BLaER1 treated with 17β-estradiol and CSF1 and Interleukin-3, amounts not matched to agents 10 nM and 100 nM (cell line): ENCODE results near the gene RSF1.
A peak's percentile ranks its signal among the peaks of the same experiment; 100 is the strongest.
"Not testable (repeated sequence)": the region's sequence is repeated elsewhere in the genome, so short reads cannot be mapped to it uniquely, and the experiment has no call there.

Source experiments
- H3K27ac ChIP-seq, 11 experiments: shearing (Covaris generic); formaldehyde crosslinking; 2 replicates each; pipeline ENCODE4 v1.8.1; 2022
- H3K27me3 ChIP-seq, 11 experiments: shearing (Covaris generic); formaldehyde crosslinking; 2 replicates each; pipeline ENCODE4 v1.8.1; 2022
- H3K36me3 ChIP-seq, 11 experiments: shearing (Covaris generic); formaldehyde crosslinking; 2 replicates each; pipeline ENCODE4 v1.8.1; 2022
- H3K4me1 ChIP-seq, 10 experiments: shearing (Covaris generic); formaldehyde crosslinking; 2 replicates each; pipeline ENCODE4 v1.8.1; 2022
- H3K4me2 ChIP-seq, 11 experiments: shearing (Covaris generic); formaldehyde crosslinking; 2 replicates each; pipeline ENCODE4 v1.8.1; 2022
- H3K4me3 ChIP-seq, 10 experiments: shearing (Covaris generic); formaldehyde crosslinking; 2 replicates each; pipeline ENCODE4 v1.8.1; 2022
- H3K9ac ChIP-seq, 11 experiments: shearing (Covaris generic); formaldehyde crosslinking; 2 replicates each; pipeline ENCODE4 v1.8.1; 2022
- H3K9me3 ChIP-seq, 11 experiments: shearing (Covaris generic); formaldehyde crosslinking; replicated peaks in 1 of 11; 2 replicates each; pipeline ENCODE4 v1.8.1; 2022
- H4K20me1 ChIP-seq, 11 experiments: shearing (Covaris generic); formaldehyde crosslinking; 2 replicates each; pipeline ENCODE4 v1.8.1; 2022
- Cebpa-rat ChIP-seq, 11 experiments: shearing (Covaris generic); IDR thresholded peaks; 2 replicates each; pipeline ENCODE4 v1.8.1; 2022

The RSF1 gene

GRCh38 chr11:77647654-77648305 lies 172.7 kb downstream of the RSF1 start:
- TF ChIP-seq Cebpa-rat (IDR thresholded peaks at IDR 0.05): no peak
- H3K4me2 ChIP-seq: no peak overlapping the region
- no peaks in the 10 kb centered on the region for H3K27me3 ChIP-seq
- H3K4me1 ChIP-seq: peaks cover 0 to 14% (median 7%) of the 10 kb centered on the region in 10 experiments; a peak in 16 of 20 replicates
- no peaks in the 10 kb centered on the region for H3K36me3 ChIP-seq
- H4K20me1 ChIP-seq: no peaks in the 10 kb centered on the region
- H3K4me3 ChIP-seq: no peak overlapping the region
- no peak overlapping the region for H3K9ac ChIP-seq
- no peak overlapping the region for H3K27ac ChIP-seq
- no peaks in the 10 kb centered on the region for H3K9me3 ChIP-seq

GRCh38 chr11:77644887-77645286 lies 175.6 kb downstream of the RSF1 start:
- Histone ChIP-seq H3K4me2 (peak overlapping the region in 5 of 11 experiments; percentile 22 to 37 (median 29); a peak in 5 of 22 replicates), H3K27me3 (no peaks in the 10 kb centered on the region), H4K20me1 (no peaks in the 10 kb centered on the region), H3K4me1 (peaks cover 0 to 14% (median 7%) of the 10 kb centered on the region in 10 experiments; a peak in 16 of 20 replicates), H3K9me3 (peaks cover 16 to 21% (median 18%) of the 10 kb centered on the region in 11 experiments), H3K4me3 (no peak overlapping the region), H3K27ac (no peak overlapping the region), H3K36me3 (no peaks in the 10 kb centered on the region), H3K9ac (no peak overlapping the region)
- TF ChIP-seq Cebpa-rat (IDR thresholded peaks at IDR 0.05): no peak

GRCh38 chr11:77642228-77642627 lies 178.3 kb downstream of the RSF1 start:
- Histone ChIP-seq H3K36me3 (no peaks in the 10 kb centered on the region), H3K4me1 (peaks cover 5 to 18% (median 12%) of the 10 kb centered on the region in 10 experiments; a peak in 19 of 20 replicates), H3K9ac (no peak overlapping the region), H3K27me3 (no peaks in the 10 kb centered on the region), H3K9me3 (peaks cover 18 to 33% (median 27%) of the 10 kb centered on the region in 11 experiments), H4K20me1 (no peaks in the 10 kb centered on the region), H3K27ac (no peak overlapping the region), H3K4me3 (no peak overlapping the region), H3K4me2 (no peak overlapping the region)
- TF ChIP-seq Cebpa-rat (IDR thresholded peaks at IDR 0.05): no peak

DNA sequence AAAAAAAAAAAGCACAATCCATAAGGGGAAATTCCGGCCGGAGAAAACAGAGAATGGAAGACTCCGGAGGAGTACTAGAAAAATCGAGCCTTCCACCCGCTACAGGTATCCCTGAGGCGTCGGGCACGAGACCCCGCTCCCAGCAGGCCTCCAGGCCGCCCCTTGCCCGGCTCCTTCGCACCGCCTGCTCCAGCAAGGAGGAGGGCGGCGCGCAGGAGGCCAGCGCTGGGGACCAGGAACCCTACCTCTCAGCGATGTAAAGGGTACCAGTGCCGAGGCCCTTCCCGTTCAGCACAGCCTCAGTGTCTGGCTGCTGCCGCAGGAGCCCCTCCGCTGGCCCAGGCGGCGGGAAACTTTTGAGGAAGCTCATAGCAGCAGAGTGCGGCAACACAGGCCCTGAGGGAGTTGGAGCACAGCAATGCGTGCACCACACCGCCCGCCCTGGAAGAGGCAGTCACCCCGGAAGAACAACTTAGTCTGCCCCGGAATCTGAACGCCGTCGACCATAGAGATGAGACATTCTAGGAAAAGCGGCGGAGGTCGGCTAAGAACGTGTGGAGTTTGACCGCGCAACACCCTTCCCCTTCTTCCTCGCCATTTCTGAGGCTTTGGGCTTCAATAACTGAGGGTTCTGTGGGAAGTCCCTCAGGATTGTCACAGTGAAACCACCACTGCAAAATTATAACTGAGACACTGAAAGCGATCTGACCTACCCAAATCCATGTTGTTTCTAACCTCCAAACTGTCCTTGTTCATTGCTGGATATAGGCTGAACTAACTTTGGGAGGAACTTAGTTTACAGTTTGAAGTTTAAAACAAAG lies 183.0 kb downstream of the RSF1 start, which contains the start of gene CLNS1A:
Gene CLNS1A (minus strand): TSS at position 450 of the 821 bp plus-strand sequence. CDS start 80 bp downstream, at position 370.
- Histone ChIP-seq H4K20me1 (peaks cover 0 to 22% (median 5%) of the 10 kb centered on the region in 11 experiments; a peak in 5 of 22 replicates), H3K9ac (peak within 1 kb of the TSS; percentile 86 to 98 (median 94)), H3K27me3 (no peaks in the 10 kb centered on the region), H3K27ac (peak within 1 kb of the TSS; percentile 65 to 98 (median 93)), H3K4me1 (peaks cover 26 to 46% (median 35%) of the 10 kb centered on the region in 10 experiments), H3K36me3 (peaks cover 4 to 33% (median 30%) of the 10 kb centered on the region in 11 experiments; a peak in 20 of 22 replicates), H3K9me3 (peaks cover 18 to 41% (median 31%) of the 10 kb centered on the region in 11 experiments), H3K4me3 (peak within 1 kb of the TSS; percentile 76 to 98 (median 90)), H3K4me2 (peak within 1 kb of the TSS; percentile 69 to 94 (median 91))
- peak in 6 of 11 experiments; percentile 39 to 85 (median 74); a peak in 10 of 22 replicates for TF ChIP-seq Cebpa-rat (IDR thresholded peaks at IDR 0.05)

DNA sequence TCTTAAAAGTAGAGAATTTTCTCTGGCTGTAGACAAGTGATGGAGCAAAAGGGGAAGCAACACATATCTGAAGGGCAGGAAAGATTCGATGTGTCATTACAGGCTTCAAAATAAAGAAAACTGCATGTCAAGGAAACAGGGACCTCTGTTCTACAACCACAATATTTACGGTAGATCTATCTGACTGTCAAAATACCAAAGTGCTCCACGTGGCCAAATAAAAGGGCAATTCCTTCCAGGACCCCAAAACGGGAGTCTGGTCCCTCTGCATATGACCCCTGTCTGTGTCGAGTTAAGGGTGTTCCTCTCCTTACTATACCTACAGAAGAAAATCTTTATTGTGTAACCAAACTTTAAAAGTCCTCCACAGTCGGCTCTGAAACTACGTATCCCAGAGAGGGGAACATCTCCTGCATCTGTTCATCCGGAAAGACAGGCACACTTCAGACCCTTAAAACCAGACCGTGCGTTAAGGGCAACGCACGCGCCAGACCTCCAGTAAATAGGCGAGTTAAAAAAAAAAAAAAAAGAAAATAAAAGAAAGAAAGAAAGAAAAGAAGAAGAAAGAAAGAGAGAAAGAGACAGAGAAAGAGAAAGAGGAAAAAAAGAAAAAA lies 183.7 kb downstream of the RSF1 start:
- peaks cover 18 to 44% (median 34%) of the 10 kb centered on the region in 11 experiments for H3K9me3 ChIP-seq
- H3K9ac ChIP-seq: peak overlapping the region; percentile 86 to 98 (median 94)
- H3K4me3 ChIP-seq: peak overlapping the region; percentile 76 to 98 (median 90)
- peak overlapping the region; percentile 69 to 94 (median 91) for H3K4me2 ChIP-seq
- peaks cover 27 to 49% (median 36%) of the 10 kb centered on the region in 10 experiments for H3K4me1 ChIP-seq
- peaks cover 10 to 41% (median 37%) of the 10 kb centered on the region in 11 experiments; a peak in 20 of 22 replicates for H3K36me3 ChIP-seq
- H3K27me3 ChIP-seq: no peaks in the 10 kb centered on the region
- peaks cover 0 to 26% (median 5%) of the 10 kb centered on the region in 11 experiments; a peak in 8 of 22 replicates for H4K20me1 ChIP-seq
- H3K27ac ChIP-seq: peak overlapping the region; percentile 65 to 98 (median 93)
- no peak for TF ChIP-seq Cebpa-rat (IDR thresholded peaks at IDR 0.05)

- H3K4me3 ChIP-seq, H3K27me3 ChIP-seq, H3K9ac ChIP-seq: not testable (repeated sequence)
- H3K36me3 ChIP-seq: peaks cover 15 to 67% (median 55%) of the 10 kb centered on the region in 11 experiments
- peak in 4 of 11 experiments; percentile 8 to 40 (median 35); a peak in 2 of 22 replicates for TF ChIP-seq Cebpa-rat (IDR thresholded peaks at IDR 0.05)
- peaks cover 46 to 67% (median 53%) of the 10 kb centered on the region in 10 experiments for H3K4me1 ChIP-seq
- H3K27ac ChIP-seq: peak overlapping the region in 1 of 11 experiments; percentile 21; a peak in 1 of 22 replicates
- H4K20me1 ChIP-seq: peaks cover 0 to 47% (median 10%) of the 10 kb centered on the region in 11 experiments; a peak in 12 of 22 replicates
- peaks cover 0 to 20% (median 9%) of the 10 kb centered on the region in 11 experiments; a peak in 16 of 22 replicates for H3K9me3 ChIP-seq
- peak overlapping the region in 6 of 11 experiments; percentile 25 to 94 (median 68); a peak in 11 of 22 replicates for H3K4me2 ChIP-seq
Measured at GRCh38 chr11:77633926-77634325, 186.6 kb downstream of the RSF1 start.

DNA sequence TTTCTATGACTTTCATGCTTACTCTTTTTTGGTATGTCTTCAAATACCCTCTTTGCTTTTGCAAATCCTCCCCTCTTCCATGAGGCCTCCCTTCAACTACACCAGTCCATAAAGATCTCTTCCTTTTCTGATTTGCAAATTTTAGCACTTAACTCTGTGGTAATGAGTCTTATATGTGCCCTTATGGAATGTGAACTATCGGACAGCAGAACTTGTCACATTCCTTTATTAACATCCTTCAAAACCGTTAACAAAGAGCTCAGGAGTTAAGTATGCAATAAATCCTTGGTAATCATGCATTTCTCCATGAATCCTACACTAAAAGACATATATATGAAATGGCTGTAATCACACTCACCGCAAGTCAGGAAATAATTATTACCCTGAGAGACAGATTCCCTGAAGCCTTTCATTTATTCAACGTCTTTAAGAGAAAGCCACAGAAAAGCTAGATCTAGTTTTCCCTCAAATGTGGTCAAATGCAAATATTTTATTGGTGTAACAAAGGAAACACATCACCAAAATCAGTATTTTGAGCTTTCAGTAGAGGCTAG lies 190.3 kb downstream of the RSF1 start:
- Histone ChIP-seq H3K9ac (no peak overlapping the region), H3K36me3 (peaks cover 40 to 98% (median 87%) of the 10 kb centered on the region in 11 experiments), H3K4me3 (no peak overlapping the region), H3K27ac (no peak overlapping the region; a peak in 1 of 22 replicates), H3K9me3 (peaks cover 0 to 17% (median 8%) of the 10 kb centered on the region in 11 experiments; a peak in 9 of 22 replicates), H3K4me1 (peaks cover 25 to 49% (median 34%) of the 10 kb centered on the region in 10 experiments), H4K20me1 (peaks cover 0 to 47% (median 14%) of the 10 kb centered on the region in 11 experiments; a peak in 12 of 22 replicates), H3K4me2 (peak overlapping the region; percentile 1 to 61 (median 36); a peak in 15 of 22 replicates), H3K27me3 (no peaks in the 10 kb centered on the region)
- no peak for TF ChIP-seq Cebpa-rat (IDR thresholded peaks at IDR 0.05)

GRCh38 chr11:77619576-77620198 lies 200.8 kb downstream of the RSF1 start:
- Histone ChIP-seq H3K9me3 (no peaks in the 10 kb centered on the region), H3K27ac (no peak overlapping the region), H3K4me1 (no peaks in the 10 kb centered on the region), H3K4me2 (no peak overlapping the region), H3K9ac (no peak overlapping the region), H3K4me3 (no peak overlapping the region), H3K27me3 (no peaks in the 10 kb centered on the region), H4K20me1 (peaks cover 0 to 8% (median 0%) of the 10 kb centered on the region in 11 experiments; a peak in 3 of 22 replicates), H3K36me3 (peaks cover 82 to 100% (median 97%) of the 10 kb centered on the region in 11 experiments)
- TF ChIP-seq Cebpa-rat (IDR thresholded peaks at IDR 0.05): no peak
